GM23338 (cell line): Measurements from ENCODE around the gene PRPSAP2.

ENCODE experiments used
- EZH2 ChIP-seq: fragments of 200-600 bp; sonication (generic); IDR thresholded peaks from one replicate; pipeline ENCODE4 v1.8.0; 2017; ENCODE audit warnings: antibody characterized with exemption, mild to moderate bottlenecking, low read depth; ENCODE audit not compliant: unreplicated experiment
- POLR2AphosphoS5 ChIP-seq: IDR thresholded peaks from 2 replicates; pipeline ENCODE4 v1.6.1; 2016; ENCODE audit warnings: antibody characterized with exemption, low read depth
- TF ChIP-seq, protein P1 (sequence below), 2 experiments: fragments of 200-600 bp in 1 of 2; sonication (generic) in 1 of 2; conservative IDR thresholded peaks; 2 replicates each; pipeline versions ENCODE4 v1.5.1 to v1.6.1; 2016 to 2017; ENCODE audit warnings: antibody characterized with exemption in 2 of 2, low read depth in 2 of 2, mild to moderate bottlenecking in 2 of 2, moderate library complexity in 1 of 2

DNA sequence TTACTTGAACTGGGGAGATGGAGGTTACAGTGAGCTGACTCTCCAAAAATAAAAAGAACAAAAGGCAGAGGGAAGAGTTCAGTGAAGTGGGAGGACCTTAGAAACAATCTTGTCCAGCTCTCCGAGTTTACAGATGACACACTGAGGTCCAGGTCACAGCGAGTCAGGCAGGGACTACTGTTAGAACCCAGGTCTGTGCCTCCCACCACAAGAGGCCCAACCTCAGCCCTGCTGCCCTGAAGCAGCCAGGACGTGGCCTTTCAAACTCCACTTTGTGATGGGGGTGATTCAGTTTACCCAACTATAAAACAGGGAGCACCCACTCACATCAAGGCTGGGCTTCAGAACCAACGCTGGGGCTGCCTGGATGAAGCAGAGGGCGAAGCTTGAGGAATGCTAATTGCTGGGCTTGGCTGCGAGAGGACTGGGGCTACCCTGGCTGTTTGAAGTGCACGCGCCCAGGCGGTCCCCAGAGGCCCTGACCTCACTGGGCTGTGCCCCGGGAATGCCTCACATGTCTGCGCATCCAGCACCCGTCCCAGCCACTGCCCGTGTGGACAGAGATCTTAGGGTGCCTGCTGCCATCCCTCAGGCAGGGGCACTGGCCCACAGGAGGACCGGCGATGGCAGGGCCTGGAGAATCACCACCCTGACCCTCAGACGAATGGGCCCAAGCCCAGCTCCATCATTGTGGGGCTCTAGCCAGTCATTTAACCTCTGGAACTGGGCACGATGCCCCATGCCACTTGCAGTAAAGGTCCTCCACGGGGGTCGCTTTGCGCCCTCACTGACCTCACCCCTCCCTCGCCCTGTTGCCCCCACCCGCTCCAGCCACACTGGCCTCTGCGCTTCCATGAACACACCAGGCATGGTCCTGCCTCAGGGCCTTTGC lies 105.4 kb downstream of the PRPSAP2 start:
- TF ChIP-seq, protein P1, sequence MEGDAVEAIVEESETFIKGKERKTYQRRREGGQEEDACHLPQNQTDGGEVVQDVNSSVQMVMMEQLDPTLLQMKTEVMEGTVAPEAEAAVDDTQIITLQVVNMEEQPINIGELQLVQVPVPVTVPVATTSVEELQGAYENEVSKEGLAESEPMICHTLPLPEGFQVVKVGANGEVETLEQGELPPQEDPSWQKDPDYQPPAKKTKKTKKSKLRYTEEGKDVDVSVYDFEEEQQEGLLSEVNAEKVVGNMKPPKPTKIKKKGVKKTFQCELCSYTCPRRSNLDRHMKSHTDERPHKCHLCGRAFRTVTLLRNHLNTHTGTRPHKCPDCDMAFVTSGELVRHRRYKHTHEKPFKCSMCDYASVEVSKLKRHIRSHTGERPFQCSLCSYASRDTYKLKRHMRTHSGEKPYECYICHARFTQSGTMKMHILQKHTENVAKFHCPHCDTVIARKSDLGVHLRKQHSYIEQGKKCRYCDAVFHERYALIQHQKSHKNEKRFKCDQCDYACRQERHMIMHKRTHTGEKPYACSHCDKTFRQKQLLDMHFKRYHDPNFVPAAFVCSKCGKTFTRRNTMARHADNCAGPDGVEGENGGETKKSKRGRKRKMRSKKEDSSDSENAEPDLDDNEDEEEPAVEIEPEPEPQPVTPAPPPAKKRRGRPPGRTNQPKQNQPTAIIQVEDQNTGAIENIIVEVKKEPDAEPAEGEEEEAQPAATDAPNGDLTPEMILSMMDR (conservative IDR thresholded peaks at IDR 0.05; ENCODE audit: low read depth in 2 of 2), result no peak
- no peak for TF ChIP-seq POLR2AphosphoS5
- TF ChIP-seq EZH2, result no peak
